ENCODE results near the gene TRIM16.
"Not testable (repeated sequence)": the region's sequence is repeated elsewhere in the genome, so short reads cannot be mapped to it uniquely, and the experiment has no call there.

TRIM16 gene

DNA sequence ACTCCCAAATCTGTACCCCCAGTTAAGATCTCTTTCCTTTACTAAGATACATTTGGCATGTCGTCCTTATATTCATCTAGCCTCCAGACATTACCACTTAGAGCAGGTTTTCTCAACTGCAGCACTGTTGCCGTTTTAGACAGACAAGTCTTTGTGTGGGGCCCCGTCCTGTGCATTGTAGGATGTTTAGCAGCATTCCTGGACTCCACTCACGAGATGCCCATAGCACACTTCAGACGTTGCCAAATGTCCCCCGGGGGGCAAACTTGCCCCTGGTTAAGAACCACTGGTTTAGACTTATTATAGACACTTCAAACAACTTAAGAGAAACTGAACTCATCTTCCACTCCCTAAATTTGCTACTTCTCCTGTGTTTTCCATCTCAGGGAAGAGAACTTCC, 8.1 kb downstream of the TRIM16 start:
- peaks cover 38% of the 10 kb centered on the region for H3K36me3 Mint-ChIP-seq (ENCODE audit: low read depth)
- not testable (repeated sequence) for H3K27me3 Mint-ChIP-seq (ENCODE audit: low read depth); H3K9me3 Mint-ChIP-seq; H3K27ac Mint-ChIP-seq; H3K4me1 Mint-ChIP-seq; H3K4me3 Mint-ChIP-seq

GRCh38 chr17:15674640-15675039, 9.5 kb downstream of the TRIM16 start:
- not testable (repeated sequence) for H3K4me1 Mint-ChIP-seq; H3K27ac Mint-ChIP-seq; H3K27me3 Mint-ChIP-seq (ENCODE audit: low read depth); H3K9me3 Mint-ChIP-seq; H3K4me3 Mint-ChIP-seq
- peaks cover 32% of the 10 kb centered on the region for H3K36me3 Mint-ChIP-seq (ENCODE audit: low read depth)

GRCh38 chr17:15669526-15669925, 14.6 kb downstream of the TRIM16 start:
- H3K9me3 Mint-ChIP-seq, H3K4me1 Mint-ChIP-seq: not testable (repeated sequence)

GRCh38 chr17:15663691-15664090, 20.4 kb downstream of the TRIM16 start:
- Mint-ChIP-seq H3K27ac (no peak overlapping the region), H3K4me3 (no peak overlapping the region), H3K27me3 (ENCODE audit: low read depth) (no peaks in the 10 kb centered on the region), H3K9me3 (no peaks in the 10 kb centered on the region), H3K36me3 (ENCODE audit: low read depth) (peaks cover 35% of the 10 kb centered on the region), H3K4me1 (peaks cover 24% of the 10 kb centered on the region)
- TF ChIP-seq, protein P1, sequence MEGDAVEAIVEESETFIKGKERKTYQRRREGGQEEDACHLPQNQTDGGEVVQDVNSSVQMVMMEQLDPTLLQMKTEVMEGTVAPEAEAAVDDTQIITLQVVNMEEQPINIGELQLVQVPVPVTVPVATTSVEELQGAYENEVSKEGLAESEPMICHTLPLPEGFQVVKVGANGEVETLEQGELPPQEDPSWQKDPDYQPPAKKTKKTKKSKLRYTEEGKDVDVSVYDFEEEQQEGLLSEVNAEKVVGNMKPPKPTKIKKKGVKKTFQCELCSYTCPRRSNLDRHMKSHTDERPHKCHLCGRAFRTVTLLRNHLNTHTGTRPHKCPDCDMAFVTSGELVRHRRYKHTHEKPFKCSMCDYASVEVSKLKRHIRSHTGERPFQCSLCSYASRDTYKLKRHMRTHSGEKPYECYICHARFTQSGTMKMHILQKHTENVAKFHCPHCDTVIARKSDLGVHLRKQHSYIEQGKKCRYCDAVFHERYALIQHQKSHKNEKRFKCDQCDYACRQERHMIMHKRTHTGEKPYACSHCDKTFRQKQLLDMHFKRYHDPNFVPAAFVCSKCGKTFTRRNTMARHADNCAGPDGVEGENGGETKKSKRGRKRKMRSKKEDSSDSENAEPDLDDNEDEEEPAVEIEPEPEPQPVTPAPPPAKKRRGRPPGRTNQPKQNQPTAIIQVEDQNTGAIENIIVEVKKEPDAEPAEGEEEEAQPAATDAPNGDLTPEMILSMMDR (IDR thresholded peaks at IDR 0.05; ENCODE audit: unreplicated experiment in 3 of 3): no peak

More at GRCh38 chr17:15669526-15669925, 14.6 kb downstream of the TRIM16 start:
- H3K4me3 Mint-ChIP-seq; H3K27ac Mint-ChIP-seq; H3K27me3 Mint-ChIP-seq (ENCODE audit: low read depth): not testable (repeated sequence)
- peaks cover 25% of the 10 kb centered on the region for H3K36me3 Mint-ChIP-seq (ENCODE audit: low read depth)

DNA sequence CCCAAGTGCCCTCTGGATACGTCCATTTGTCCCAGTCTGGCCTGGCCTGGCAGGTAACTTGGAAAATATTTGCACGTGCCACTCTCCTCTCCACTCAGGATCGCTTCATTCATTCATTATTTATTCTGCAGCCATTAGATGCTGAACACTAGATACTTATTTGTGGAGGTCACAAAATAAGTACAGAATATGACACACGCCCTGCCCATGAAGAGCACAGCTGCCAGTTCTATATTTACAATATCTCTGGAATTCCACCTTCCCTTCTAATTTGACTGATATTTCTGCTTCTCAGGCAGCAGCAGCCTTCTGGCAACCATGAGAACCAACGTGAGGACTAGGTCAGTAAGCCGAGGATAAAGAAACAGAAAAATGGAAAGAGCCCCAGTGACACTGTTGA, 20.9 kb downstream of the TRIM16 start:
- Mint-ChIP-seq H3K4me1 (peaks cover 24% of the 10 kb centered on the region), H3K36me3 (ENCODE audit: low read depth) (peaks cover 31% of the 10 kb centered on the region), H3K4me3 (no peak overlapping the region), H3K9me3 (no peaks in the 10 kb centered on the region), H3K27me3 (ENCODE audit: low read depth) (no peaks in the 10 kb centered on the region), H3K27ac (no peak overlapping the region)
- TF ChIP-seq, protein P1 (IDR thresholded peaks at IDR 0.05; ENCODE audit: unreplicated experiment in 3 of 3): no peak

GRCh38 chr17:15662681-15663080, 21.4 kb downstream of the TRIM16 start:
- Mint-ChIP-seq H3K27me3 (ENCODE audit: low read depth) (no peaks in the 10 kb centered on the region), H3K4me3 (no peak overlapping the region), H3K4me1 (peaks cover 24% of the 10 kb centered on the region), H3K36me3 (ENCODE audit: low read depth) (peaks cover 26% of the 10 kb centered on the region), H3K9me3 (no peaks in the 10 kb centered on the region), H3K27ac (peak overlapping the region in 2 of 3 experiments; percentile 5 to 61)
- TF ChIP-seq, protein P1 (IDR thresholded peaks at IDR 0.05; ENCODE audit: unreplicated experiment in 3 of 3): no peak

DNA sequence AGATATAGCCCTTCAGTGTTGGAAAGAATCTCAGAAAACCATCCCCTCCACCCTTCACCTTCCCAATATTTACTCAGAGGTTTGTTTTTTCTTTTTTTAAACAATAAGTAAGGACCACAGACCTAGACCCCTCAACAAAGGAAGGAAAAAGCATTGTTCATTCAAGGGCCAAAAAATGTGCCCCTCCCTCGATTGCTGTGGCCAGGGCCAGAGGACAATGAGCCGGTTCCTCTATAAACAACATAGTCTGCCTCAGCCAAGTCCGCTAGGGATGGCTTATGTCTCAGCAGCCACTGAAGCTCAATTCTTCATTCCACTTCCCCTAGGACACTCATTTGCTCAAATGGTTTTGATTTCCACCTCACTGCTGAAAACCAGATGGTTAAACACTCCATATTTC, 24.0 kb downstream of the TRIM16 start:
- Mint-ChIP-seq H3K36me3 (ENCODE audit: low read depth) (peaks cover 21% of the 10 kb centered on the region), H3K27me3 (ENCODE audit: low read depth) (no peaks in the 10 kb centered on the region), H3K4me1 (peaks cover 44% of the 10 kb centered on the region), H3K9me3 (no peaks in the 10 kb centered on the region), H3K27ac (peak overlapping the region in 2 of 3 experiments; percentile 87 to 93), H3K4me3 (no peak overlapping the region)
- TF ChIP-seq, protein P1 (IDR thresholded peaks at IDR 0.05; ENCODE audit: unreplicated experiment in 3 of 3): no peak

All from nephron (organoid).